Suprapubic skin (tissue), 3 donors: ENCODE results near the gene UBE3C.

Source experiments
- CTCF ChIP-seq, 2 donors: fragments of 200-600 bp in 1 of 2; fragments of 450-650 bp in 1 of 2; sonication (generic) in 1 of 2; IDR thresholded peaks; one replicate each; pipeline ENCODE4 v1.5.1; 2016 to 2019; ENCODE audit warnings: antibody characterized with exemption in 2 of 2, mild to moderate bottlenecking in 1 of 2, moderate library complexity in 1 of 2
- EP300 ChIP-seq: sonication (generic); formaldehyde crosslinking; IDR thresholded peaks from one replicate; pipeline ENCODE4 v1.6.1; 2017; ENCODE audit warnings: antibody characterized with exemption
- POLR2A ChIP-seq, 2 donors: fragments of 450-650 bp; IDR thresholded peaks; one replicate each; pipeline ENCODE4 v1.6.1; 2017; ENCODE audit warnings: antibody characterized with exemption in 2 of 2, mild to moderate bottlenecking in 2 of 2, moderate library complexity in 2 of 2

- TF ChIP-seq POLR2A (IDR thresholded peaks at IDR 0.05): no peak
- TF ChIP-seq EP300: no peak
- no peak for TF ChIP-seq CTCF (IDR thresholded peaks at IDR 0.05)
These were observed 84.0 kb downstream of the UBE3C start for GRCh38 chr7:157222687-157223086.
